Gastroesophageal sphincter (tissue), 4 donors: Measurements from ENCODE around the gene FAM162B. TPM values are rescaled to one million over a fixed set of nuclear protein-coding genes. Genes with fewer than 3 reads are reported as not detected.
A peak's percentile ranks its signal among the peaks of the same experiment; 100 is the strongest.

ENCODE experiments used
- ATAC-seq: fragments of 150-250 bp; one replicate; pipeline ENCODE4 v1.9.1; 2016; ENCODE audit warnings: mild to moderate bottlenecking, moderate library complexity
- H3K27ac ChIP-seq, 4 donors: fragments of 200-600 bp; sonication (generic) in 3 of 4; 1 replicate in 3 of 4; 2 replicates in 1 of 4; pipeline ENCODE4 v1.5.1; 2016 to 2019
- H3K27me3 ChIP-seq: fragments of 200-600 bp; sonication (generic); one replicate; pipeline ENCODE4 v1.5.1; 2019
- H3K36me3 ChIP-seq, 2 donors: fragments of 200-600 bp; sonication (generic); one replicate each; pipeline ENCODE4 v1.5.1; 2019; ENCODE audit warnings: control low read depth in 1 of 2
- H3K4me1 ChIP-seq, 3 donors: fragments of 200-600 bp; sonication (generic); 1 replicate in 2 of 3; 2 replicates in 1 of 3; pipeline ENCODE4 v1.5.1; 2016 to 2019; ENCODE audit warnings: control low read depth in 2 of 3
- H3K4me3 ChIP-seq, 2 donors: fragments of 200-600 bp; sonication (generic); one replicate each; pipeline ENCODE4 v1.5.1; 2019; ENCODE audit warnings: mild to moderate bottlenecking in 1 of 2, moderate library complexity in 1 of 2
- H3K9me3 ChIP-seq, 3 donors: fragments of 200-600 bp; sonication (generic); one replicate each; pipeline ENCODE4 v1.5.1; 2017 to 2019; ENCODE audit warnings: control low read depth in 2 of 3
- CTCF ChIP-seq, 4 experiments: fragments of 200-600 bp in 2 of 4; fragments of 450-650 bp in 2 of 4; sonication (generic) in 1 of 4; IDR thresholded peaks; one replicate each; pipeline ENCODE4 v1.5.1; 2017 to 2019; ENCODE audit warnings: antibody characterized with exemption in 4 of 4, mild to moderate bottlenecking in 2 of 4, moderate library complexity in 2 of 4
- EP300 ChIP-seq: sonication (generic); formaldehyde crosslinking; IDR thresholded peaks from one replicate; pipeline ENCODE4 v1.6.1; 2017; ENCODE audit warnings: antibody characterized with exemption, mild to moderate bottlenecking
- POLR2A ChIP-seq, 2 donors: fragments of 450-650 bp; IDR thresholded peaks; one replicate each; pipeline ENCODE4 v1.6.1; 2017; ENCODE audit warnings: antibody characterized with exemption in 2 of 2, mild to moderate bottlenecking in 2 of 2, moderate library complexity in 1 of 2
- POLR2AphosphoS5 ChIP-seq: sonication (generic); formaldehyde crosslinking; IDR thresholded peaks from one replicate; pipeline ENCODE4 v1.6.1; 2017; ENCODE audit warnings: antibody characterized with exemption
- WGBS, 2 donors: methylation state at CpG; one replicate each; pipeline ENCODE4 v1.1.5; 2018; ENCODE audit warnings: low coverage in 1 of 2; 5-methylcytosine and 5-hydroxymethylcytosine counted together
- total RNA-seq, 4 donors: library from RNA; depleted of rRNA; stranded (reverse); fragments of >200 nt; gene quantifications; one replicate each; pipeline ENCODE4 v1.1.0, GENCODE V29; 2016

The FAM162B gene
- total RNA-seq, 4 donors from 2014 or later, result 5.6 to 11.6 (median 10.2) TPM

GRCh38 chr6:116767715-116768114, 2.2 kb upstream of the FAM162B start:
- H3K9me3 ChIP-seq, result no peaks in the 10 kb centered on the region
- 40 to 41% methylated on average over 2 of the region's 2 CpGs for WGBS, 2 donors
- H3K27me3 ChIP-seq, result peaks cover 22% of the 10 kb centered on the region
- H3K4me3 ChIP-seq, result no peak overlapping the region
- H3K4me1 ChIP-seq, result peaks cover 0 to 18% (median 0%) of the 10 kb centered on the region in 3 donors
- ATAC-seq, result no peak
- no peaks in the 10 kb centered on the region for H3K36me3 ChIP-seq
- H3K27ac ChIP-seq, result no peak overlapping the region
- TF ChIP-seq POLR2AphosphoS5 (no peak), EP300 (no peak), CTCF (IDR thresholded peaks at IDR 0.05) (no peak), POLR2A (IDR thresholded peaks at IDR 0.05) (no peak)

GRCh38 chr6:116766506-116767176, 1.1 kb upstream of the FAM162B start:
- Histone ChIP-seq H3K27me3 (peaks cover 22% of the 10 kb centered on the region), H3K4me3 (no peak overlapping the region), H3K27ac (no peak overlapping the region), H3K9me3 (no peaks in the 10 kb centered on the region), H3K4me1 (peaks cover 0 to 18% (median 0%) of the 10 kb centered on the region in 3 donors), H3K36me3 (no peaks in the 10 kb centered on the region)
- TF ChIP-seq POLR2AphosphoS5 (no peak), CTCF (IDR thresholded peaks at IDR 0.05) (no peak), EP300 (no peak), POLR2A (IDR thresholded peaks at IDR 0.05) (no peak)
- ATAC-seq, result no peak
- 76 to 84% methylated on average over 5 of the region's 5 CpGs for WGBS, 2 donors

- peak; percentile 12 for ATAC-seq
- H3K9me3 ChIP-seq, result no peaks in the 10 kb centered on the region
- peaks cover 0 to 18% (median 0%) of the 10 kb centered on the region in 3 donors for H3K4me1 ChIP-seq
- H3K36me3 ChIP-seq, result no peaks in the 10 kb centered on the region
- H3K27me3 ChIP-seq, result peaks cover 22% of the 10 kb centered on the region
- H3K27ac ChIP-seq, result peak overlapping the region in 3 of 4 donors; percentile 50 to 72 (median 66)
- TF ChIP-seq POLR2AphosphoS5 (no peak), POLR2A (IDR thresholded peaks at IDR 0.05) (no peak), CTCF (IDR thresholded peaks at IDR 0.05) (no peak), EP300 (no peak)
- H3K4me3 ChIP-seq, result peak overlapping the region; percentile 9 to 59
- WGBS, 2 donors, result no CpG with 5 or more reads among the region's 19 CpGs
Observed at GRCh38 chr6:116764629-116764960, 924 bp downstream of the FAM162B start.

- peaks cover 0 to 18% (median 0%) of the 10 kb centered on the region in 3 donors for H3K4me1 ChIP-seq
- no peaks in the 10 kb centered on the region for H3K36me3 ChIP-seq
- peak overlapping the region in 1 of 2 donors; percentile 59 for H3K4me3 ChIP-seq
- ATAC-seq, result no peak
- H3K27ac ChIP-seq, result peak overlapping the region in 2 of 4 donors; percentile 66 to 72
- TF ChIP-seq POLR2AphosphoS5, result no peak
- no peak for TF ChIP-seq POLR2A (IDR thresholded peaks at IDR 0.05)
- no peak for TF ChIP-seq CTCF (IDR thresholded peaks at IDR 0.05)
- no peak for TF ChIP-seq EP300
- no peaks in the 10 kb centered on the region for H3K9me3 ChIP-seq
- WGBS, 2 donors, result 80 to 91% methylated on average over 6 of the region's 11 CpGs
- peaks cover 22% of the 10 kb centered on the region for H3K27me3 ChIP-seq
Observed at GRCh38 chr6:116763906-116764628, 1.5 kb downstream of the FAM162B start.

GRCh38 chr6:116763048-116763447, 2.5 kb downstream of the FAM162B start:
- Histone ChIP-seq H3K36me3 (no peaks in the 10 kb centered on the region), H3K4me3 (no peak overlapping the region), H3K4me1 (peaks cover 0 to 18% (median 0%) of the 10 kb centered on the region in 3 donors), H3K27ac (no peak overlapping the region), H3K9me3 (no peaks in the 10 kb centered on the region), H3K27me3 (peaks cover 22% of the 10 kb centered on the region)
- TF ChIP-seq POLR2AphosphoS5 (no peak), EP300 (no peak), CTCF (IDR thresholded peaks at IDR 0.05) (no peak), POLR2A (IDR thresholded peaks at IDR 0.05) (no peak)
- no peak for ATAC-seq
